Left ventricle myocardium inferior (tissue), 1 donor: ENCODE results near the gene FHIT. TPM values are rescaled to one million over a fixed set of nuclear protein-coding genes. Genes with fewer than 3 reads are reported as not detected.

Experiments
- DNase-seq: peaks from one replicate; pipeline ENCODE4 v3.0.0-alpha.2; 2020
- H3K27ac ChIP-seq: fragments of 200-600 bp; replicated peaks from 2 replicates; pipeline ENCODE4 v1.8.0; 2021
- H3K27me3 ChIP-seq: fragments of 200-600 bp; 2 replicates; pipeline ENCODE4 v1.8.0; 2021; ENCODE audit warnings: low read depth
- H3K36me3 ChIP-seq: fragments of 200-600 bp; 2 replicates; pipeline ENCODE4 v1.8.0; 2021
- H3K4me1 ChIP-seq: fragments of 200-600 bp; 2 replicates; pipeline ENCODE4 v1.8.0; 2021
- H3K4me3 ChIP-seq: fragments of 200-600 bp; 2 replicates; pipeline ENCODE4 v1.8.0; 2021; ENCODE audit warnings: mild to moderate bottlenecking, moderate library complexity
- H3K9me3 ChIP-seq: fragments of 200-600 bp; replicated peaks from 2 replicates; pipeline ENCODE4 v1.8.0; 2021
- intact Hi-C: fragments of 100-400 bp; cut with micrococcal nuclease; formaldehyde crosslinking; loops from one replicate; pipeline ENCODE4 v1.11.0; 2022
- total RNA-seq: library from RNA; stranded (reverse); fragmentation: NEBNext Ultra II Directional; extraction: Animal tissue kit (Norgen Biotek cat#: 25700); gene quantifications from one replicate; pipeline ENCODE4 v1.2.1, GENCODE V29; 2021
- TF ChIP-seq, protein P1 (sequence below): fragments of 200-600 bp; IDR thresholded peaks from 2 replicates; pipeline ENCODE4 v1.8.0; 2021; ENCODE audit warnings: antibody characterized with exemption, mild to moderate bottlenecking, borderline replicate concordance
- donor health status: DM: no; HTN: yes; CAD: no; lungs with severe emphysema.

Gene FHIT
- total RNA-seq, 1 donor from 2014 or later = 16.0 TPM

DNA sequence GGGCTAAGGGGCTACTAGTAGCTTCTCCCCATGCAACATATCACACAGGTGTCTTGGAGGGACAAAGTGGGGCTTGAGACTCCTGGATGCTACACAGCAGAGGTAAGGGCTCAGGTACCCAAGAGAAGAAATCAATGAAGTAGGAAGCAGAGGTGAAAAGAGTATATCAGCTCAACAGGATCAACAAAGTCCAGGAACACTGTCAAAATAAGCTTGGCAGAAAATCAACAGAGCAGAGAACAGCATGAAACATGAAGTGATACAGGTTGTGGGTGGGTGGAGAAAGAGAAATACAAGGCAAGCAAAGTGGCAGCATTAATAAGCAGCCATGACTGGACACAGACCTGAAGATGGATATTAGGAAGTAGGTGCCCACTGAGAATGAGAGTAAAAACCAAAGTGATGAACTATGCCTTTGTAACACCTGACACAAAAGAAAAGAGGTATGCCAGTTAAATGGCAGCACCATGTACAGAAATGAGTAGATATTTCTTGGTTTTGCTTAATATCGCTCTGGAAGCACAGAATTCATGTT, 637.4 kb downstream of the FHIT start:
- intact Hi-C loops = no loop called here
- no peaks in the 10 kb centered on the region for H3K27me3 ChIP-seq
- TF ChIP-seq, protein P1, sequence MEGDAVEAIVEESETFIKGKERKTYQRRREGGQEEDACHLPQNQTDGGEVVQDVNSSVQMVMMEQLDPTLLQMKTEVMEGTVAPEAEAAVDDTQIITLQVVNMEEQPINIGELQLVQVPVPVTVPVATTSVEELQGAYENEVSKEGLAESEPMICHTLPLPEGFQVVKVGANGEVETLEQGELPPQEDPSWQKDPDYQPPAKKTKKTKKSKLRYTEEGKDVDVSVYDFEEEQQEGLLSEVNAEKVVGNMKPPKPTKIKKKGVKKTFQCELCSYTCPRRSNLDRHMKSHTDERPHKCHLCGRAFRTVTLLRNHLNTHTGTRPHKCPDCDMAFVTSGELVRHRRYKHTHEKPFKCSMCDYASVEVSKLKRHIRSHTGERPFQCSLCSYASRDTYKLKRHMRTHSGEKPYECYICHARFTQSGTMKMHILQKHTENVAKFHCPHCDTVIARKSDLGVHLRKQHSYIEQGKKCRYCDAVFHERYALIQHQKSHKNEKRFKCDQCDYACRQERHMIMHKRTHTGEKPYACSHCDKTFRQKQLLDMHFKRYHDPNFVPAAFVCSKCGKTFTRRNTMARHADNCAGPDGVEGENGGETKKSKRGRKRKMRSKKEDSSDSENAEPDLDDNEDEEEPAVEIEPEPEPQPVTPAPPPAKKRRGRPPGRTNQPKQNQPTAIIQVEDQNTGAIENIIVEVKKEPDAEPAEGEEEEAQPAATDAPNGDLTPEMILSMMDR = no peak
- H3K4me3 ChIP-seq = no peak overlapping the region
- no peaks in the 10 kb centered on the region for H3K4me1 ChIP-seq
- H3K36me3 ChIP-seq = no peaks in the 10 kb centered on the region
- no peak for DNase-seq
- no peaks in the 10 kb centered on the region for H3K9me3 ChIP-seq
- H3K27ac ChIP-seq = no peak overlapping the region

DNA sequence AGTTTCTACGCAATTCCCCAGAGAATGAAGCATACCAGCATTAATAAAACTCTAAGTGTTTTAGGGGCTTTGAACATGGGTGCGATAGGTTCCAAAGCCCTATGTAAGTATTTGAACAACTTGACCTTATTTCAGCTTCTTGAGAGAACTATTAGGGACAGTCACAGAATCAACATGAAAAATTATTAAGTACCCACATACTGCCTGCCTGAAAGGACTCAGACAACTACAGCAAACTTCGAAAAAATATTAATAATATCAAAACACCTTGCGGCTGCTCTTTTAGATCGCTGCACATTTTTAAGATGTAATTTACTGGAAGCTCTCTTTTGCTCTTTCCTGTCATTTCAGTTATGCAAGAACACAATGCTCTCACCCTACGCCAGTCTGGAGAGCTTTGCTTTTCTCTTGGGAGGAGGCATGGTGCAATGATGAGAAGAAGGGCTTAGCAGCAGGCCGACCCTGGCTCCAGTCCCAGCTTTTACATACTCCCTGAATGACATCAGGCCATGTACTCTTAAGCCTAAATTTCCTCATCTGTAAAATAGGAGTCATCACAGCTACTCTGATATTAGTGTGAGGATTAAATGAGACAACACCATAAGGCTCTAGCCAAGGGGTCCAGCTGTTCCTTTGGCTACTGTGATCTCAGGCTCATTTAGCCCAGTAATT, 640.7 kb downstream of the FHIT start:
- intact Hi-C loops = no loop called here
- Histone ChIP-seq H3K27ac (no peak overlapping the region), H3K9me3 (no peaks in the 10 kb centered on the region), H3K4me1 (no peaks in the 10 kb centered on the region), H3K27me3 (no peaks in the 10 kb centered on the region), H3K4me3 (no peak overlapping the region), H3K36me3 (no peaks in the 10 kb centered on the region)
- TF ChIP-seq, protein P1 = no peak
- peak; percentile 70 for DNase-seq

DNA sequence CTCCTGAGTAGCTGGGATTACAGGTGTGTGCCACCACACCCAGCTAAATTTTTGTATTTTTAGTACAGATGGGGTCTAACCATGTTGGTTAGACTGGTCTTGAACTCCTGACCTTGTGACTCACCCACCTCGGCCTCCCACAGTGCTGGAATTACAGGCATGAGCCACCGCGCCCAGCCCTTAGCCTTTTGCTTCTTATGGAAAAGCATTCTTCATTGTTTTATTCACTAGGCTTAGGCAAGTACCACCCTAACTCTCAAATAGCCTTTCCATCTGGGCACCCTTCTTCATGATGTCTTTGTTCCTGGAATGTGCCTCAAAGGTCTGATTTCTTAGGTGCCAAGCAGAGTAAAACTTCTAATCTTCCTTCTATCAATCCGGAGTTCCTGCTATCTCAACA, 641.8 kb downstream of the FHIT start:
- Histone ChIP-seq H3K36me3 (no peaks in the 10 kb centered on the region), H3K27me3 (no peaks in the 10 kb centered on the region), H3K4me3 (no peak overlapping the region), H3K27ac (no peak overlapping the region), H3K4me1 (no peaks in the 10 kb centered on the region), H3K9me3 (no peaks in the 10 kb centered on the region)
- no peak for DNase-seq
- intact Hi-C loops = no loop called here
- TF ChIP-seq, protein P1 = no peak

DNA sequence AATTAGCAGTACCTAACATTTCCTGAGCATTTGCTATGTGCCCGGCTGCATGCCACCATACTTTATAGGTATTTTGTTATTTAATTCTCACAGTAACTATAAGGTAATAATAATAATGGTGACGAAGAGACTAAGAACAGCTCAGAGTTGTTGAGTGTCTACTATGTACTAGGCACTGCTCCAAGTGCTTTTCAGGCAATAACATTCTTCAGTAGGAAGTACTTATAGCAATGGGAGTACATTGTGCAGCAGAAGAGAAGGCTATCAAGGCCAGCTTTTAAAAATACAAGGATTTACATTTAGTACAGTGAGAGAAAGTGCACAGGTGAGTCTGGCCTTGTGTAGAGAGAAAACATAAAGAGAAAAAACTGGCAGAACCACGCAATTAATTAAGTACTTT, 647.4 kb downstream of the FHIT start:
- Histone ChIP-seq H3K27me3 (no peaks in the 10 kb centered on the region), H3K4me1 (peaks cover 8% of the 10 kb centered on the region), H3K36me3 (no peaks in the 10 kb centered on the region), H3K27ac (no peak overlapping the region), H3K4me3 (no peak overlapping the region), H3K9me3 (no peaks in the 10 kb centered on the region)
- intact Hi-C loops = no loop called here
- no peak for DNase-seq
- TF ChIP-seq, protein P1 = no peak

DNA sequence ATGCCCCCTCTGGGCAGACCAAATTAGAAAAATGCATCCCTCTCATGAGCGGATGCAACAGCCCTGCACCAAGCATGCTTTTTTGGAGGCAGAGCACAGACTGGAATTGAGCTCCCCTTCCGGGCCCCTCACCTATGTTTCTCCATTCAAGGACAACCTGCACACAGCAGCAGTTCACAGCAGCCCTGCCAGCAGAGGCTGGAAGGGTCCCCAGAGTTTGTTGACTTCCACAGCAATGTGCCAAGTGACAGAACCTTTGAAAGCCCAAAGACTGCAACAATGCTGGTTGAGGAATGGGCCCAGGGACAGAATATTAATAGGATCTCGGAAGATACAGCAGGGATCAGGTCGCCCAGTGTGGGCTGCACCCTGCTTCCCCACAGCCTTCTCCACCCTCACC, 650.4 kb downstream of the FHIT start:
- H3K4me3 ChIP-seq = no peak overlapping the region
- no peaks in the 10 kb centered on the region for H3K9me3 ChIP-seq

More for the DNA sequence above, 650.4 kb downstream of the FHIT start:
- intact Hi-C loops = no loop called here
- no peak for DNase-seq
- TF ChIP-seq, protein P1 = no peak
- Histone ChIP-seq H3K27ac (no peak overlapping the region), H3K36me3 (no peaks in the 10 kb centered on the region), H3K27me3 (no peaks in the 10 kb centered on the region), H3K4me1 (peaks cover 8% of the 10 kb centered on the region)
